OCI-LY7 (cell line): ENCODE data around the gene SLCO2A1. TPM values are rescaled to one million over a fixed set of nuclear protein-coding genes. Genes with fewer than 3 reads are reported as not detected.

Experiments used
- BruUV-seq: library from RNA; stranded (reverse); fragments of 400-500 nt; replicated peaks from 2 replicates; lab custom pipeline; 2021; lab: Mats Ljungman, UMichigan
- CTCF ChIA-PET: fragments of 300-600 bp; sonication (Branson Sonifier 250); formaldehyde crosslinking; loops from one replicate; lab custom pipeline; 2022; ENCODE audit warnings: antibody characterized with exemption; ENCODE audit not compliant: unreplicated experiment; lab: Charles Lee
- POLR2A ChIA-PET: fragments of 300-600 bp; sonication (Branson Sonifier 250); formaldehyde crosslinking; loops from one replicate; lab custom pipeline; 2022; ENCODE audit warnings: antibody characterized with exemption; lab: Charles Lee
- DNase-seq: peaks from one replicate; pipeline ENCODE4 v3.0.0-alpha.2; 2015; ENCODE audit warnings: low spot score
- H2AFZ ChIP-seq: fragments of 200-600 bp; sonication (generic), shearing (Covaris generic); 2 replicates; pipeline ENCODE4 v1.6.1; 2014; ENCODE audit warnings: mild to moderate bottlenecking, antibody characterized with exemption, low read length, moderate library complexity
- H3K27ac ChIP-seq: fragments of 200-600 bp; sonication (generic); 2 replicates; pipeline ENCODE4 v1.5.1; 2014; ENCODE audit warnings: mixed run types, low read depth, mild to moderate bottlenecking, moderate library complexity, low read length, inconsistent platforms; ENCODE audit not compliant: poor library complexity, severe bottlenecking
- H3K36me3 ChIP-seq: fragments of 200-600 bp; sonication (generic); 2 replicates; pipeline ENCODE4 v1.6.1; 2014; ENCODE audit warnings: mild to moderate bottlenecking, antibody characterized with exemption, low read length, moderate library complexity, mixed read lengths; ENCODE audit not compliant: insufficient read depth
- H3K4me1 ChIP-seq: fragments of 200-600 bp; sonication (generic); 2 replicates; pipeline ENCODE4 v1.5.1; 2014; ENCODE audit warnings: mild to moderate bottlenecking, low read length; ENCODE audit not compliant: insufficient read depth, poor library complexity, severe bottlenecking
- H3K4me2 ChIP-seq: fragments of 200-600 bp; sonication (generic); 2 replicates; pipeline ENCODE4 v1.6.1; 2014; ENCODE audit warnings: mild to moderate bottlenecking, low read length
- H3K4me3 ChIP-seq: fragments of 200-600 bp; sonication (generic); 2 replicates; pipeline ENCODE4 v1.5.1; 2014; ENCODE audit warnings: mild to moderate bottlenecking, low read depth, low read length; ENCODE audit not compliant: poor library complexity, severe bottlenecking
- H3K79me2 ChIP-seq: fragments of 200-600 bp; sonication (generic); 2 replicates; pipeline ENCODE4 v1.6.1; 2016; ENCODE audit warnings: low read depth, mild to moderate bottlenecking, low read length, moderate library complexity, mixed read lengths; ENCODE audit not compliant: insufficient read depth
- H3K9me2 ChIP-seq: fragments of 200-600 bp; sonication (generic); 2 replicates; pipeline ENCODE4 v1.6.1; 2016; ENCODE audit warnings: mild to moderate bottlenecking, low read length, mixed read lengths; ENCODE audit not compliant: insufficient read depth
- H3K9me3 ChIP-seq: fragments of 200-600 bp; sonication (generic); 2 replicates; pipeline ENCODE4 v1.6.1; 2014; ENCODE audit warnings: mild to moderate bottlenecking, mixed run types, low read length, mixed read lengths
- H4K20me1 ChIP-seq: fragments of 200-600 bp; sonication (generic); 2 replicates; pipeline ENCODE4 v1.6.1; 2014; ENCODE audit warnings: mild to moderate bottlenecking, antibody characterized with exemption, low read length, moderate library complexity, mixed read lengths; ENCODE audit not compliant: insufficient read depth
- EZH2phosphoT487 ChIP-seq: fragments of 200-600 bp; sonication (generic); IDR thresholded peaks from 2 replicates; pipeline ENCODE4 v1.6.1; 2018; ENCODE audit warnings: low read depth, borderline replicate concordance, mild to moderate bottlenecking, mixed run types, antibody characterized with exemption, low read length, moderate library complexity, mixed read lengths
- intact Hi-C: fragments of 100-400 bp; cut with micrococcal nuclease; formaldehyde crosslinking; loops from one replicate; pipeline ENCODE4 v1.10.0; 2022; ENCODE audit not compliant: unreplicated experiment
- total RNA-seq, 2 experiments: library from RNA; depleted of rRNA in 1 of 2; stranded (reverse); fragments of >200 nt in 1 of 2; shearing (Covaris generic) in 1 of 2; gene quantifications; 2 replicates each; pipeline ENCODE4 v1.2.3, GENCODE V29; 2014 to 2022
- TF ChIP-seq, protein P1 (sequence below): fragments of 200-600 bp; sonication (generic); conservative IDR thresholded peaks from 2 replicates; pipeline ENCODE4 v1.5.1; 2014; ENCODE audit warnings: mild to moderate bottlenecking, antibody characterized with exemption, low read length, moderate library complexity, mixed read lengths

The SLCO2A1 gene
- total RNA-seq, 2 experiments from 2014 or later: not detected

DNA sequence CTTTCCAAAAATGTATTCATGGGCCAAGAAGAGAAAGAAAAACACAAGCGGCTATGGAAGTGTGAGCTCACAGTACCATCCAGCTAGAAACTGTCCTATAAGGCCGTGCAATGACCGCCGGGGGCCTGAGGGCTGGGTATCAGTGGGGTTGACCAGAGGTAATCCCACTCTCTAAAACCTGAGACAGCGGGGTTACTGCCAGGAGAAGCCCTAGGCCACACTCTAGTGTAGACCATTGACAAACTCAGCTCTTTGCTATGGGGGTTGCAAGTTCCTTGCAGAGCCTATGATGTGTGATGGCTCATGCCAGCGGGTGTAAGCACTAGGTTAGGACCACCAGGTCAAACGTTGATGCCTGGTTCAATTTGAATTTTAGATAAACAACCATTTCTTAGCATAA is 25.9 kb upstream of the SLCO2A1 start:
- H3K27ac ChIP-seq: no peak overlapping the region
- CTCF ChIA-PET: no interaction called here
- POLR2A ChIA-PET: no interaction called here
- no peaks in the 10 kb centered on the region for H3K9me2 ChIP-seq
- H4K20me1 ChIP-seq: no peaks in the 10 kb centered on the region
- no peaks in the 10 kb centered on the region for H3K36me3 ChIP-seq
- no peak overlapping the region for H2AFZ ChIP-seq
- no peaks in the 10 kb centered on the region for H3K4me1 ChIP-seq
- H3K9me3 ChIP-seq: no peaks in the 10 kb centered on the region
- no peaks in the 10 kb centered on the region for H3K79me2 ChIP-seq
- intact Hi-C loops: loop anchor here (2.0 kb wide), 1 partner anchor 73 kb away; no protein-coding TSS in a partner anchor
- BruUV-seq: no TSS peak
- no peak for TF ChIP-seq EZH2phosphoT487
- TF ChIP-seq, protein P1, sequence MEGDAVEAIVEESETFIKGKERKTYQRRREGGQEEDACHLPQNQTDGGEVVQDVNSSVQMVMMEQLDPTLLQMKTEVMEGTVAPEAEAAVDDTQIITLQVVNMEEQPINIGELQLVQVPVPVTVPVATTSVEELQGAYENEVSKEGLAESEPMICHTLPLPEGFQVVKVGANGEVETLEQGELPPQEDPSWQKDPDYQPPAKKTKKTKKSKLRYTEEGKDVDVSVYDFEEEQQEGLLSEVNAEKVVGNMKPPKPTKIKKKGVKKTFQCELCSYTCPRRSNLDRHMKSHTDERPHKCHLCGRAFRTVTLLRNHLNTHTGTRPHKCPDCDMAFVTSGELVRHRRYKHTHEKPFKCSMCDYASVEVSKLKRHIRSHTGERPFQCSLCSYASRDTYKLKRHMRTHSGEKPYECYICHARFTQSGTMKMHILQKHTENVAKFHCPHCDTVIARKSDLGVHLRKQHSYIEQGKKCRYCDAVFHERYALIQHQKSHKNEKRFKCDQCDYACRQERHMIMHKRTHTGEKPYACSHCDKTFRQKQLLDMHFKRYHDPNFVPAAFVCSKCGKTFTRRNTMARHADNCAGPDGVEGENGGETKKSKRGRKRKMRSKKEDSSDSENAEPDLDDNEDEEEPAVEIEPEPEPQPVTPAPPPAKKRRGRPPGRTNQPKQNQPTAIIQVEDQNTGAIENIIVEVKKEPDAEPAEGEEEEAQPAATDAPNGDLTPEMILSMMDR: no peak
- no peak for DNase-seq
- H3K4me3 ChIP-seq: no peak overlapping the region
- H3K4me2 ChIP-seq: no peak overlapping the region

DNA sequence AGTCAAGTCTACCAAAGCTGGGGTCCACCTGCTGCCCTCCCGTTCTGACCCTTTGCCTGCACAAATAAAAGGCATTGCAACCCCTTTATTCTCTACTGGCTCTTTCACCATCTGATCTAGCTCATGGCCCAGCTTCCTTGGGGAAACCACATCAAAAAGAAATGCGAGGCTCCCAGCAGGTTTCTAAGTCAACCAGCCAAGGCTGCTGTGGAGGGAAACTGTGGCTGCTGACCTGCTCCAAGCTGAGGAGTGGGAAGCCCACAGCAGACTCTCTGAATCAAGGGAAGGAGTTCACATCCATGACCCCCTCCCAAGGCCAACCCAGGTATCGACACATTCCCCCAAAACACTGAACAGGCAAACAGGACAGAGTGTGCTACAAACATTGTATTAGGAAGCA is 25.2 kb upstream of the SLCO2A1 start:
- no TSS peak for BruUV-seq
- CTCF ChIA-PET: interaction anchor here (0.6 kb wide), 1 partner anchor 253 kb away, joined by 3 read pairs; no protein-coding TSS in a partner anchor
- intact Hi-C loops: loop anchor here (2.0 kb wide), 1 partner anchor 74 kb away; no protein-coding TSS in a partner anchor

DNA sequence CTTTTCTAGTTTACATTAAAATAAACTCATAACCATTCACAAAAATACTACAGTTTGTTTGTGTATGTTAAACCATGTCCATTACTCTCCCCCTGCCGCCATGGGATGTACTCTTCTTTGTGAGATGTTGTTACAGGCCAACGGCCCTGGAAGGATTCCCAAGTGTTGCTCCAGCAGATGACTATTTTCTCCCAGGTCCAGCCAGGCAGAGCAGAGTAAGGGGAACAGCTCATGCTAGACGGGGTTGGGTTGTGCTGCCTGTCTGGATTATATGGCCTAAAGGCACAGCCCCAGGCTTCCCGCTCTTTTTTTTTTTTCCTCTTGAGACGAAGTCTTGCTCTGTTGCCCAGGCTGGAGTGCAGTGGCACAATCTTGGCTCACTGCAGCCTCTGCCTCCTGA is 24.5 kb upstream of the SLCO2A1 start:
- no peaks in the 10 kb centered on the region for H3K9me3 ChIP-seq
- no peak for TF ChIP-seq EZH2phosphoT487
- TF ChIP-seq, protein P1: no peak
- no peak overlapping the region for H3K27ac ChIP-seq
- H3K36me3 ChIP-seq: no peaks in the 10 kb centered on the region
- ChIA-PET CTCF (no interaction called here), POLR2A (interaction anchor here (0.7 kb wide), 1 partner anchor 26 kb away, joined by 3 read pairs; no protein-coding TSS in a partner anchor)
- H2AFZ ChIP-seq: no peak overlapping the region
- no peak overlapping the region for H3K4me3 ChIP-seq
- intact Hi-C loops: loop anchor here (2.0 kb wide), 1 partner anchor 75 kb away; no protein-coding TSS in a partner anchor
- no peak for DNase-seq
- no peaks in the 10 kb centered on the region for H3K4me1 ChIP-seq
- no peak overlapping the region for H3K4me2 ChIP-seq
- H3K79me2 ChIP-seq: no peaks in the 10 kb centered on the region
- no peaks in the 10 kb centered on the region for H4K20me1 ChIP-seq
- BruUV-seq: no TSS peak
- no peaks in the 10 kb centered on the region for H3K9me2 ChIP-seq

More for the DNA sequence above, 25.2 kb upstream of the SLCO2A1 start:
- H3K4me1 ChIP-seq: no peaks in the 10 kb centered on the region
- H3K4me3 ChIP-seq: no peak overlapping the region
- H3K27ac ChIP-seq: no peak overlapping the region
- H3K36me3 ChIP-seq: no peaks in the 10 kb centered on the region
- no peak overlapping the region for H2AFZ ChIP-seq
- no peaks in the 10 kb centered on the region for H4K20me1 ChIP-seq
- no peaks in the 10 kb centered on the region for H3K9me2 ChIP-seq
- POLR2A ChIA-PET: no interaction called here
- H3K79me2 ChIP-seq: no peaks in the 10 kb centered on the region
- DNase-seq: no peak
- H3K4me2 ChIP-seq: no peak overlapping the region
- H3K9me3 ChIP-seq: no peaks in the 10 kb centered on the region
- TF ChIP-seq, protein P1: no peak
- no peak for TF ChIP-seq EZH2phosphoT487
